Type B pancreatic cell (in vitro differentiated cells): ENCODE results near the gene ALPG. TPM values are rescaled to one million over a fixed set of nuclear protein-coding genes. Genes with fewer than 3 reads are reported as not detected.
A peak's percentile ranks its signal among the peaks of the same experiment; 100 is the strongest.
"Not testable (repeated sequence)": the region's sequence is repeated elsewhere in the genome, so short reads cannot be mapped to it uniquely, and the experiment has no call there.

ENCODE experiments used
- DNase-seq: peaks from one replicate; pipeline ENCODE4 v3.0.0; 2021; ENCODE audit warnings: mixed read lengths; ENCODE audit not compliant: unreplicated experiment; ENCODE audit errors: extremely low spot score
- H3K27ac Mint-ChIP-seq: 2 replicates; pipeline ENCODE4 v1.8.0; 2021; ENCODE audit warnings: mild to moderate bottlenecking, mixed read lengths
- H3K27me3 Mint-ChIP-seq: 2 replicates; pipeline ENCODE4 v1.8.0; 2021; ENCODE audit warnings: mixed read lengths
- H3K36me3 Mint-ChIP-seq: 2 replicates; pipeline ENCODE4 v1.8.0; 2021; ENCODE audit warnings: mixed read lengths
- H3K4me1 Mint-ChIP-seq: one replicate; pipeline ENCODE4 v1.8.0; 2021; ENCODE audit warnings: mixed read lengths; ENCODE audit not compliant: unreplicated experiment
- H3K4me3 Mint-ChIP-seq: 2 replicates; pipeline ENCODE4 v1.8.0; 2021; ENCODE audit warnings: mild to moderate bottlenecking, mixed read lengths
- H3K9me3 Mint-ChIP-seq: 2 replicates; pipeline ENCODE4 v1.8.0; 2021; ENCODE audit warnings: mixed read lengths
- CTCF ChIP-seq: fragments of 200-600 bp; sonication (generic); conservative IDR thresholded peaks from 2 replicates; pipeline ENCODE4 v1.5.0; 2021; ENCODE audit warnings: antibody characterized with exemption, mild to moderate bottlenecking
- total RNA-seq: library from RNA; stranded (reverse); gene quantifications from 2 replicates; pipeline ENCODE4 v1.2.1, GENCODE V29; 2021; ENCODE audit warnings: low replicate concordance

ALPG gene
- total RNA-seq, 1 donor from 2014 or later = 0.14 TPM

- H3K27me3 Mint-ChIP-seq = peaks cover 4% of the 10 kb centered on the region
- no peak for DNase-seq
Observed at GRCh38 chr2:232365621-232366321, 40.9 kb upstream of the ALPG start.

GRCh38 chr2:232366461-232366860 lies 40.2 kb upstream of the ALPG start:
- not testable (repeated sequence) for H3K27ac Mint-ChIP-seq, DNase-seq, H3K36me3 Mint-ChIP-seq, H3K4me3 Mint-ChIP-seq, H3K27me3 Mint-ChIP-seq, H3K4me1 Mint-ChIP-seq, H3K9me3 Mint-ChIP-seq

More at GRCh38 chr2:232365621-232366321, 40.9 kb upstream of the ALPG start:
- Mint-ChIP-seq H3K4me3 (no peak overlapping the region), H3K36me3 (no peaks in the 10 kb centered on the region), H3K27ac (no peak overlapping the region), H3K9me3 (no peaks in the 10 kb centered on the region), H3K4me1 (no peaks in the 10 kb centered on the region)
- peak; percentile 70 for TF ChIP-seq CTCF

GRCh38 chr2:232367016-232367415 lies 39.6 kb upstream of the ALPG start:
- Mint-ChIP-seq H3K27ac (no peak overlapping the region), H3K4me1 (no peaks in the 10 kb centered on the region), H3K9me3 (no peaks in the 10 kb centered on the region), H3K36me3 (no peaks in the 10 kb centered on the region), H3K4me3 (no peak overlapping the region), H3K27me3 (peaks cover 4% of the 10 kb centered on the region)
- no peak for TF ChIP-seq CTCF
- no peak for DNase-seq

- Mint-ChIP-seq H3K27me3 (no peaks in the 10 kb centered on the region), H3K4me3 (no peak overlapping the region), H3K36me3 (no peaks in the 10 kb centered on the region), H3K9me3 (no peaks in the 10 kb centered on the region), H3K27ac (no peak overlapping the region), H3K4me1 (no peaks in the 10 kb centered on the region)
- DNase-seq = no peak
- peak; percentile 55 for TF ChIP-seq CTCF
Observed at GRCh38 chr2:232367591-232368233, 38.9 kb upstream of the ALPG start.

GRCh38 chr2:232368311-232368731 lies 38.3 kb upstream of the ALPG start:
- DNase-seq = no peak

More at GRCh38 chr2:232368311-232368731, 38.3 kb upstream of the ALPG start:
- Mint-ChIP-seq H3K9me3 (no peaks in the 10 kb centered on the region), H3K4me3 (no peak overlapping the region), H3K27me3 (no peaks in the 10 kb centered on the region), H3K36me3 (no peaks in the 10 kb centered on the region), H3K27ac (no peak overlapping the region), H3K4me1 (no peaks in the 10 kb centered on the region)
- no peak for TF ChIP-seq CTCF
